ENCODE results near the gene GLCE.

The GLCE gene

DNA sequence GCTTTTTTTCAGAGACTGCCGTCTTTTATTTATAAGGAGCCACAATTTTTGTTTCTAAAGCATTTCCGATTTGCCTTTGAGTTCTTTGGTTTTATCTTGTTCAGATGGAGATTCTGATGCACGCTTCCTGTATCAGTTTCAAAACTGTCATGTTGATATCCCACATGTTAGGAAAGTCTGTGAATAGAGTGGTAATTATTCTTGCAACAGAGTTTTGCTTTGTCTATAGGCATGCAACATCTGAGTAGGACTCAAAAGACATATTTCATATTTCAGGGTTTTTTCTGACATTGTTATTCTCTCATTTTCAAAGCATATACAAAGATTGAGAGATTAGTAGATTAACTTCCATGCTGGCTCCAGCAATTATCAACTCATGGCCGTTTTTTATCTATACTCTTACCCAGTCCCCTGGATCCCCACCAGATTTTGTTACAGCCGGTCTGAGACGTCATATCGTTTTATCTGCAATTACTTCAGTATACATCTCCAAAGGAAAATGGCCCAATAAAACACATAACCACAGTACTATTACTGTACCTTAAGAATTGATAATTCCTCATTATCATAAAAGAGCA is 160.6 kb downstream of the GLCE start:
- TF ChIP-seq, protein P1, sequence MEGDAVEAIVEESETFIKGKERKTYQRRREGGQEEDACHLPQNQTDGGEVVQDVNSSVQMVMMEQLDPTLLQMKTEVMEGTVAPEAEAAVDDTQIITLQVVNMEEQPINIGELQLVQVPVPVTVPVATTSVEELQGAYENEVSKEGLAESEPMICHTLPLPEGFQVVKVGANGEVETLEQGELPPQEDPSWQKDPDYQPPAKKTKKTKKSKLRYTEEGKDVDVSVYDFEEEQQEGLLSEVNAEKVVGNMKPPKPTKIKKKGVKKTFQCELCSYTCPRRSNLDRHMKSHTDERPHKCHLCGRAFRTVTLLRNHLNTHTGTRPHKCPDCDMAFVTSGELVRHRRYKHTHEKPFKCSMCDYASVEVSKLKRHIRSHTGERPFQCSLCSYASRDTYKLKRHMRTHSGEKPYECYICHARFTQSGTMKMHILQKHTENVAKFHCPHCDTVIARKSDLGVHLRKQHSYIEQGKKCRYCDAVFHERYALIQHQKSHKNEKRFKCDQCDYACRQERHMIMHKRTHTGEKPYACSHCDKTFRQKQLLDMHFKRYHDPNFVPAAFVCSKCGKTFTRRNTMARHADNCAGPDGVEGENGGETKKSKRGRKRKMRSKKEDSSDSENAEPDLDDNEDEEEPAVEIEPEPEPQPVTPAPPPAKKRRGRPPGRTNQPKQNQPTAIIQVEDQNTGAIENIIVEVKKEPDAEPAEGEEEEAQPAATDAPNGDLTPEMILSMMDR (IDR thresholded peaks at IDR 0.05; ENCODE audit: insufficient read depth, low read length, poor library complexity, severe bottlenecking), result no peak
- Histone ChIP-seq H3K27me3 (replicated peaks; ENCODE audit: control insufficient read depth, insufficient read depth, low read length) (peaks cover 3% of the 10 kb centered on the region; the same call in 1 of the 2 replicates), H3K4me3 (replicated peaks; ENCODE audit: low read depth, low read length) (no peak overlapping the region), H3K36me3 (ENCODE audit: control insufficient read depth, insufficient read depth, low read length) (no peaks in the 10 kb centered on the region)
- no peak for DNase-seq (ENCODE audit: extremely low read depth, insufficient read length)
